Kidney epithelial cell (primary cell): ENCODE results near the gene LTBP3. TPM values are rescaled to one million over a fixed set of nuclear protein-coding genes. Genes with fewer than 3 reads are reported as not detected.

Experiments
- DNase-seq: peaks from one replicate; pipeline ENCODE4 v3.0.0-alpha.2; 2010; ENCODE audit warnings: low read depth
- H3K27me3 ChIP-seq: 2 replicates; pipeline ENCODE4 v1.6.0; 2011; ENCODE audit warnings: low read length; ENCODE audit not compliant: control insufficient read depth, insufficient read depth
- H3K36me3 ChIP-seq: 2 replicates; pipeline ENCODE4 v1.5.1; 2011; ENCODE audit warnings: low read length; ENCODE audit not compliant: control insufficient read depth, insufficient read depth
- H3K4me3 ChIP-seq: 2 replicates; pipeline ENCODE4 v1.5.1; 2011; ENCODE audit warnings: low read depth, mild to moderate bottlenecking, control low read depth, low read length
- CTCF ChIP-seq: IDR thresholded peaks from 2 replicates; pipeline ENCODE4 v1.5.1; 2011; ENCODE audit warnings: mild to moderate bottlenecking, moderate library complexity, low read length, control low read depth, inconsistent platforms; ENCODE audit not compliant: insufficient read depth, poor library complexity, severe bottlenecking
- total RNA-seq: library from RNA; depleted of rRNA; stranded (reverse); fragments of >200 nt; gene quantifications from 2 replicates; pipeline ENCODE4 v1.2.3, GENCODE V29; 2015

The LTBP3 gene
- total RNA-seq, 1 donor from 2014 or later = 116 TPM

GRCh38 chr11:65592858-65593517 is 34.8 kb upstream of the LTBP3 start:
- no peak for DNase-seq
- H3K36me3 ChIP-seq = no peaks in the 10 kb centered on the region
- no peaks in the 10 kb centered on the region for H3K27me3 ChIP-seq
- H3K4me3 ChIP-seq = no peak overlapping the region
- TF ChIP-seq CTCF = no peak

GRCh38 chr11:65591939-65592857 is 34.0 kb upstream of the LTBP3 start:
- peak overlapping the region; percentile 1 for H3K4me3 ChIP-seq
- no peaks in the 10 kb centered on the region for H3K36me3 ChIP-seq
- DNase-seq = no peak
- peak; percentile 16 for TF ChIP-seq CTCF
- H3K27me3 ChIP-seq = no peaks in the 10 kb centered on the region

- Histone ChIP-seq H3K36me3 (no peaks in the 10 kb centered on the region), H3K27me3 (no peaks in the 10 kb centered on the region), H3K4me3 (no peak overlapping the region)
- no peak for TF ChIP-seq CTCF
- no peak for DNase-seq
Observed at GRCh38 chr11:65590240-65590738, 32.1 kb upstream of the LTBP3 start.

GRCh38 chr11:65589444-65590239 is 31.5 kb upstream of the LTBP3 start:
- no peak for DNase-seq
- Histone ChIP-seq H3K4me3 (no peak overlapping the region), H3K36me3 (no peaks in the 10 kb centered on the region), H3K27me3 (peaks cover 3% of the 10 kb centered on the region)
- TF ChIP-seq CTCF = no peak

GRCh38 chr11:65588199-65589054 is 30.3 kb upstream of the LTBP3 start:
- Histone ChIP-seq H3K36me3 (no peaks in the 10 kb centered on the region), H3K4me3 (no peak overlapping the region), H3K27me3 (peaks cover 10% of the 10 kb centered on the region)
- TF ChIP-seq CTCF = peak; percentile 74
- DNase-seq = no peak
